Measurements from ENCODE around the gene TMEM203.
"Not testable (repeated sequence)": the region's sequence is repeated elsewhere in the genome, so short reads cannot be mapped to it uniquely, and the experiment has no call there.

TMEM203 gene

GRCh38 chr9:137241490-137242268, 36.2 kb upstream of the TMEM203 start:
- DNase-seq = no peak

- DNase-seq = peak; percentile 99 to 100
Observed at GRCh38 chr9:137240841-137241489, 35.5 kb upstream of the TMEM203 start, which contains the start of gene TUBB4B. TUBB4B (plus strand) TSS chr9:137241287; CDS start chr9:137241361, 74 bp downstream.

GRCh38 chr9:137240318-137240840, 34.9 kb upstream of the TMEM203 start:
- peak; percentile 81 to 86 for DNase-seq

GRCh38 chr9:137239541-137240200, 34.2 kb upstream of the TMEM203 start:
- DNase-seq = not testable (repeated sequence)

- peak; percentile 80 to 91 for DNase-seq
Observed at GRCh38 chr9:137237759-137238726, 32.6 kb upstream of the TMEM203 start.

- DNase-seq = peak in 1 of 2 experiments; percentile 60
Observed at GRCh38 chr9:137236936-137237421, 31.5 kb upstream of the TMEM203 start.

- DNase-seq = peak; percentile 83 to 85
Observed at GRCh38 chr9:137236238-137236935, 30.9 kb upstream of the TMEM203 start.

- no peak for DNase-seq
Observed at GRCh38 chr9:137235424-137236237, 30.2 kb upstream of the TMEM203 start.

- DNase-seq = no peak
Observed at GRCh38 chr9:137234758-137235423, 29.4 kb upstream of the TMEM203 start.

GRCh38 chr9:137234055-137234697, 28.7 kb upstream of the TMEM203 start:
- no peak for DNase-seq

- DNase-seq = no peak
Observed at GRCh38 chr9:137233143-137233980, 27.9 kb upstream of the TMEM203 start.

- no peak for DNase-seq
Observed at GRCh38 chr9:137232510-137232909, 27.1 kb upstream of the TMEM203 start.

GRCh38 chr9:137232101-137232500, 26.7 kb upstream of the TMEM203 start:
- no peak for DNase-seq

GRCh38 chr9:137231372-137232039, 26.1 kb upstream of the TMEM203 start:
- DNase-seq = no peak

GRCh38 chr9:137230705-137231371, 25.4 kb upstream of the TMEM203 start, which contains the start of gene SLC34A3:
SLC34A3 (plus strand) TSS chr9:137230901; CDS start chr9:137231703, 802 bp downstream.
- no peak for DNase-seq

- DNase-seq = no peak
Observed at GRCh38 chr9:137229903-137230704, 24.7 kb upstream of the TMEM203 start.

Measured in NCI-H2081 (cell line).